BE2C (cell line): ENCODE data around the gene CTCFL.

Experiments
- DNase-seq: peaks from one replicate; pipeline ENCODE4 v3.0.0-alpha.2; 2020
- H3K27me3 ChIP-seq: fragments of 250-450 bp; sonication (Bioruptor Pico); 2 replicates; pipeline ENCODE4 v1.5.1; 2020; ENCODE audit warnings: mild to moderate bottlenecking
- H3K36me3 ChIP-seq: fragments of 250-450 bp; sonication (Bioruptor Pico); 2 replicates; pipeline ENCODE4 v1.5.1; 2020; ENCODE audit warnings: mild to moderate bottlenecking
- H3K4me1 ChIP-seq: fragments of 250-450 bp; sonication (Bioruptor Pico); 2 replicates; pipeline ENCODE4 v1.5.1; 2020
- H3K4me3 ChIP-seq: 2 replicates; pipeline ENCODE4 v1.5.1; 2011; ENCODE audit warnings: low read depth, low read length
- H3K9me3 ChIP-seq: fragments of 250-450 bp; sonication (Bioruptor Pico); 2 replicates; pipeline ENCODE4 v1.5.1; 2020
- TF ChIP-seq, protein P1 (sequence below): IDR thresholded peaks from 2 replicates; pipeline ENCODE4 v1.5.1; 2012; ENCODE audit warnings: mild to moderate bottlenecking, low read depth, low read length

The CTCFL gene

DNA sequence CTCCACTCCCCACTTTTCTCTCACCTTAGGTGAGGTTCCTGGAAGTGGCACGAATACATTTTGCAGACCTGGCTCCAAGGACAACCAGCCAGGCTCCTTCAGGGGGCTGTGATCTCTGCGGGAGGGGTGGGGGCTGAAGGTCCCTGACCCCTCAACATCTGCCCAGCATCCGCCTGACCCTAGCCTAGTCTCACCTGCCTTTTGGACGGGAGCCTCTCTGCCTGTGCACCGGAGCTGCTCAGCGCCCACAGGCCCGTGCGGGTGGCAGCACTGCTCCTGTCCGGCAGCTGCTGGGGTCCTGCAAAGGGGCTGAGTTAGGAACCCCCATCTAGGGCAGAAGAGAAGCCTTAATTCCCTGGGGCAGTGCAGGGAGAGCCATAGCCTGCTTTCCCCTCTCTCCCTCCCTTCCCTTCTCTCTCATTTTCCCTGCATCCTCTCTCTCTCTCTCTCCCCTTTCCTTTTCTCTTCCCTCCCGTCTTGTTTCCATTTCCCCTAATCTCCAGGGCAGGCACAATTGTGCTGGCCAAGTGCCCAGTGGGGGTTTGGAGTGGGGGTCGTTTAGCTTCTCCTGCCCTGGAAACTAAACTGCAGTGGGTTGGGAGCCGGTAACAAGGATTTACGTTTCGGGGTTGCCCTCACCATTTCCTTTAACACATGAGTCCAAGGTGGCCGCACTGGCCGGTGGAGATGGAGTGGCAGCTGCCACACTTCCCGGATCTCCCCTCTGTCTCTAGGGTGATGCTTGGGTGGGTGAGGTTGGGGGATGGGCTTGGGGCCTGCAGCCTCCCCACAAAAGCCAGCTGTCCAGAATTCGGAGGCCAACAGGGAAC lies 54.1 kb downstream of the CTCFL start:
- no peak for DNase-seq
- no peak overlapping the region for H3K4me3 ChIP-seq
- H3K4me1 ChIP-seq = peaks cover 15% of the 10 kb centered on the region
- TF ChIP-seq, protein P1, sequence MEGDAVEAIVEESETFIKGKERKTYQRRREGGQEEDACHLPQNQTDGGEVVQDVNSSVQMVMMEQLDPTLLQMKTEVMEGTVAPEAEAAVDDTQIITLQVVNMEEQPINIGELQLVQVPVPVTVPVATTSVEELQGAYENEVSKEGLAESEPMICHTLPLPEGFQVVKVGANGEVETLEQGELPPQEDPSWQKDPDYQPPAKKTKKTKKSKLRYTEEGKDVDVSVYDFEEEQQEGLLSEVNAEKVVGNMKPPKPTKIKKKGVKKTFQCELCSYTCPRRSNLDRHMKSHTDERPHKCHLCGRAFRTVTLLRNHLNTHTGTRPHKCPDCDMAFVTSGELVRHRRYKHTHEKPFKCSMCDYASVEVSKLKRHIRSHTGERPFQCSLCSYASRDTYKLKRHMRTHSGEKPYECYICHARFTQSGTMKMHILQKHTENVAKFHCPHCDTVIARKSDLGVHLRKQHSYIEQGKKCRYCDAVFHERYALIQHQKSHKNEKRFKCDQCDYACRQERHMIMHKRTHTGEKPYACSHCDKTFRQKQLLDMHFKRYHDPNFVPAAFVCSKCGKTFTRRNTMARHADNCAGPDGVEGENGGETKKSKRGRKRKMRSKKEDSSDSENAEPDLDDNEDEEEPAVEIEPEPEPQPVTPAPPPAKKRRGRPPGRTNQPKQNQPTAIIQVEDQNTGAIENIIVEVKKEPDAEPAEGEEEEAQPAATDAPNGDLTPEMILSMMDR = no peak
- H3K27me3 ChIP-seq = no peaks in the 10 kb centered on the region
- H3K36me3 ChIP-seq = no peaks in the 10 kb centered on the region
- H3K9me3 ChIP-seq = no peaks in the 10 kb centered on the region

DNA sequence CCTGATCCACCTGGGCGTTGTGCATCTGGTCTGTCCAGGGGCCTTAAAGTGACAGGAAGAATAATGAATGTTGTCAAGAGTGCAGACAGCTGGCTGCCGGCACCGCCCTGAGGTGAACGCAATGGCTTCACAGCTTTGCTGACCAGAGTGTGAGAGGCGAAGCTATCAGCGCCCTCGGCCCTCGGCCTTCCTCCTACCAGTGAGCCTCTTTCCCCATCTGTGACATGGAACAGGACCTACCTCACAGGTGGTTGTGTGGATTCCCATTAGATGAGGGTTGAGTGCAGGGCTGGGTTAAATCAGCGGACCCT lies 54.8 kb downstream of the CTCFL start:
- TF ChIP-seq, protein P1 = no peak
- Histone ChIP-seq H3K4me3 (no peak overlapping the region), H3K4me1 (peaks cover 15% of the 10 kb centered on the region), H3K27me3 (no peaks in the 10 kb centered on the region), H3K36me3 (no peaks in the 10 kb centered on the region), H3K9me3 (no peaks in the 10 kb centered on the region)
- no peak for DNase-seq

DNA sequence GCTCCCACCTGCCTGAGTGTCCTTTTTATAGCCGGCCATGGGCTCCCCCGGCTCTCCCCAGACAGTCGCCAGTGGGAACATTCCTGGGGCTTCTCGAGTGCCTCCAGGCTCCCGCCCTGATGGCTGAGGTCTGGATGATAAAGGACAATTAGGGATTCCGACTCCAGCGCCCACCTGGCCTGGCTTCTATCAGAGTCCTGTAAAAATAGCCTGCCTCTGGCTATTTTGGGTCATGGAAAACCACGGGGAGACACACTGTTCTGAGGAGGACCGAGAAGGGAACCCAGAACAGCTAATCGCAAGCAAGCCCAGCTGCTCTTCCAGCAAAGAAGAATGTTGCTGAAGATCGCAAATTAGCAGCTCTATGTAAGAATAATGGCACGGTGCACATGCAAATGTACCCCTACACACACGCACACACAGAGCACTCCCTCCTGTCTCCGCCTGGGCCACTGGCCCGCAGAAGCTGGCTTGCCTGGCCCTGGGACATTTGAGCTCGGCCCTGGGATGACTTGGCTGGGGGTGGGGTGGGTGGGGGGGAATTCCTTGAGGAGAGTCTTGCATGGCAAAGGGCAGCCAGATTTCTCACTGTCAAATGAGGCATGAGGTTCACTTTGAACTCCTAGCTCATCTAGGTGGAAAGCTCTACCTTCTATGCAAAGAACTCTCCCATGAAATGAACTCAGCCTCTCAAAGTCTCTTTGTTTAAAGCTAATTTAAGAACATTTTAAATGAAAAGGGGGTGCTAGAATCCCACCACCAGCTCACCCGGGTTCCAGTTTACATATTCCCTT lies 55.3 kb downstream of the CTCFL start:
- Histone ChIP-seq H3K27me3 (no peaks in the 10 kb centered on the region), H3K4me3 (no peak overlapping the region), H3K9me3 (no peaks in the 10 kb centered on the region; the same call in 1 of the 2 replicates), H3K4me1 (peaks cover 15% of the 10 kb centered on the region), H3K36me3 (no peaks in the 10 kb centered on the region)
- DNase-seq = peak; percentile 64
- TF ChIP-seq, protein P1 = no peak

DNA sequence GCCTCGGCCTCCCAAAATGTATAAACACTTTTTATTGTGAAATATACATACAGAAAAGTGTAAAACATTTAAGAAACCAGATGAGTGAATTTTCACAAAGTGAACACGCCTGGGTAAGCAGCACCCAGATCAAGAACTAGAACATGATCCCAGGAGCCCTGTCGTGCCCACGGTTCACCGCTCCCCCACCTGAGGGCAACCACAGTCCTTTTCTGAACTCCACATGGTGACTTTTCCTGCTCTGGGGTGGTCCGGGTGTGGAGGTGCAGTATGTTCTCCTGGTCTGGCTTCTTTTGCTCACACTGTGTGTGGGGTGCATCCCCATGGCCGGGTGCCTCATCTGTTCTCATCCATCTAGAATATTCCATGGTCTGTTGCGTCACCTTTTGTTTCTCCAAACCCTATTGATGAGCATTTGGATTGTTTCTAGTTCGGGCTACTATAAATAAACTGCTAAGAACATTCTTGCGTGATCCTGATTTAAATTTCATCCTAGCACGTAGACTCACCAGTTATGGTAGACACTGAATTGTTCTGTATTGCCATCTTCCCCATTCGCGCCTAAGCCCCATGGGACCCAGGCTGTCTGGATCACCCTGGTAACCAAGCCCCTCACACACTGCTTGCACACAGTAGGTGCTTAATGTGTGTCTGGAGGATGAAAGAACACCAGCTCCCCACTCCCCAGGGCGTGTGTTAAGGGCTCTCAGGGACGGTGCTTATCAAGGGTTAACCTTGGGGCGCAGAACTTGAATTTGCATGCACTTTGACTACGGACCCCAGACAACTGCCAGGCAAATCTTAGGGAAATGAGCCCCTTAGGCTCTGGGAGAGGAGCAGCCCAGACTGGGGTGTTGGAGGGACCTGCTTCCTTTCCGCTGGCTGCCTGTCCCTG lies 56.2 kb downstream of the CTCFL start:
- TF ChIP-seq, protein P1 = no peak
- Histone ChIP-seq H3K4me3 (no peak overlapping the region), H3K27me3 (no peaks in the 10 kb centered on the region), H3K36me3 (no peaks in the 10 kb centered on the region), H3K4me1 (peaks cover 15% of the 10 kb centered on the region), H3K9me3 (no peaks in the 10 kb centered on the region; the same call in 1 of the 2 replicates)
- DNase-seq = no peak

DNA sequence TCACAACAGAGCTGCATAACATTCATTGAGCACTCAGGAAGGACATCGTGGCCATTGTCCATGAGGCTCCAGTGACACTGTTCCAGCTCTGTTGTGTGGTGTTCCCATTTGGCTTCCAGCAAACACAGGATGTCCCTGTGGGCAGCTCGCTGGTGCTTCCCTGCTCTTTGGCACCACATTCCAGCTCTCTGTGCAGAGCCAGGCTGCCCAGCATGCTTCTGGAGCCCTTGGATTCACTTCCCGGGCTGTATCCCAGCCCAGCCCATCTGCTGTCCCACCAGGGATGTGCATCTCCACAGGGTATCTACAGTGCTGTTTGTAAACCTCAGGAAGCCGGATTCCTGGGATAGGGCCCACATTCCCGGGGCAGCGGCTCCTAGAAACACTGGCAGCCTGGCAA lies 57.2 kb downstream of the CTCFL start:
- Histone ChIP-seq H3K9me3 (no peaks in the 10 kb centered on the region; the same call in 1 of the 2 replicates), H3K4me1 (peaks cover 15% of the 10 kb centered on the region), H3K27me3 (no peaks in the 10 kb centered on the region), H3K36me3 (no peaks in the 10 kb centered on the region), H3K4me3 (no peak overlapping the region)
- DNase-seq = no peak
- TF ChIP-seq, protein P1 = no peak
